Neural progenitor cell (in vitro differentiated cells): ENCODE measurements around the gene KLHL21.

Source experiments
- EZH2phosphoT487 ChIP-seq: fragments of 200-600 bp; sonication (generic); IDR thresholded peaks from 2 replicates; pipeline ENCODE4 v1.6.1; 2017; ENCODE audit warnings: antibody characterized with exemption
- TF ChIP-seq, protein P1 (sequence below): fragments of 200-600 bp; sonication (generic); IDR thresholded peaks from 2 replicates; pipeline ENCODE4 v1.5.1; 2017; ENCODE audit warnings: antibody characterized with exemption, mild to moderate bottlenecking

DNA sequence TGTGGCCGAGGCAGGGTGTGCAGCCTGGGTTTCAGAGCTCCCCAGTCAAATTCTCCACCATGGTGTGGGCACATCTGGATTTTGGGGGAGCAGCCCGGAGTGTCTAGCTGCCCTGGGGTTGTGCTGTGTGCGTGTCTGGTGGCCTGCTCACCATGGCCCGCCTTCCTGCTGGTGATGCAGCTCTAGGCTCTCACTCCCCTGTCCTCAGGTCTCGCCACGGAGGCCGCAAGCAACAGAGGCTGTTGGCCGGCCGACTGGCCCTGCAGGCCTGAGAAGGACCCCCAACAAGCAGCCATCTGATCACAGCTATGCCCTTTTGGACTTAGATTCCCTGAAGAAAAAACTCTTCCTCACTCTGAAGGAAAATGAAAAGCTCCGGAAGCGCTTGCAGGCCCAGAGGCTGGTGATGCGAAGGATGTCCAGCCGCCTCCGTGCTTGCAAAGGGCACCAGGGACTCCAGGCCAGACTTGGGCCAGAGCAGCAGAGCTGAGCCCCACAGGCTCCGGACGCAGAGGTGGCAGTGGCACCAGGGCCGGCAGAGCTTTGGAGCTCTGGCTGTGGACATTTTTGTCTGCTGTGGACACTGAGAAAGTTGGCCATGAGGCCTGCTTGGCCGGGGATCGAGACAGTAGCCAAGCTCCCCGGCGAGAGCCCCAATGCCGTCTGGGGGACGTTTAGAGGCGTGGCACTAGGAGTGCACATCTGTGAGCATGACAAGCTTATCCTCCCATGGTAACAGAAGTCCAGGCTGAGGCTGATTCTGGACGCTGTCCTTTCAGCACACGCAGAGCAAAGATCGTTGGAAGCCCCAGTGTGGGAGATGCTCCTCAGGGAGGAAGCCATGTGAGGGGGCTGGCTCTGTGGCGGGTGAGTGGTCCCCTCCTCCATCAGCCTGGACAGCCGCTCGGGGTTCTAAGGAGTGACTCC lies 30.2 kb upstream of the KLHL21 start:
- TF ChIP-seq, protein P1, sequence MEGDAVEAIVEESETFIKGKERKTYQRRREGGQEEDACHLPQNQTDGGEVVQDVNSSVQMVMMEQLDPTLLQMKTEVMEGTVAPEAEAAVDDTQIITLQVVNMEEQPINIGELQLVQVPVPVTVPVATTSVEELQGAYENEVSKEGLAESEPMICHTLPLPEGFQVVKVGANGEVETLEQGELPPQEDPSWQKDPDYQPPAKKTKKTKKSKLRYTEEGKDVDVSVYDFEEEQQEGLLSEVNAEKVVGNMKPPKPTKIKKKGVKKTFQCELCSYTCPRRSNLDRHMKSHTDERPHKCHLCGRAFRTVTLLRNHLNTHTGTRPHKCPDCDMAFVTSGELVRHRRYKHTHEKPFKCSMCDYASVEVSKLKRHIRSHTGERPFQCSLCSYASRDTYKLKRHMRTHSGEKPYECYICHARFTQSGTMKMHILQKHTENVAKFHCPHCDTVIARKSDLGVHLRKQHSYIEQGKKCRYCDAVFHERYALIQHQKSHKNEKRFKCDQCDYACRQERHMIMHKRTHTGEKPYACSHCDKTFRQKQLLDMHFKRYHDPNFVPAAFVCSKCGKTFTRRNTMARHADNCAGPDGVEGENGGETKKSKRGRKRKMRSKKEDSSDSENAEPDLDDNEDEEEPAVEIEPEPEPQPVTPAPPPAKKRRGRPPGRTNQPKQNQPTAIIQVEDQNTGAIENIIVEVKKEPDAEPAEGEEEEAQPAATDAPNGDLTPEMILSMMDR, result no peak
- no peak for TF ChIP-seq EZH2phosphoT487
